Upper lobe of left lung (tissue), 6 donors: Measurements from ENCODE around the gene SRCIN1. TPM values are rescaled to one million over a fixed set of nuclear protein-coding genes. Genes with fewer than 3 reads are reported as not detected.

Source experiments
- ATAC-seq, 2 donors: fragments of 200-7000 bp; cut with Tn5 transposase; one replicate each; pipeline ENCODE4 v1.9.1; 2022; ENCODE audit warnings: mild to moderate bottlenecking in 2 of 2, moderate library complexity in 2 of 2; ENCODE audit not compliant: low FRiP score in 2 of 2
- DNase-seq, 2 donors: peaks; one replicate each; pipeline ENCODE4 v3.0.0-alpha.2; 2019 to 2020
- H3K27ac ChIP-seq, 4 donors: fragments of 200-600 bp; sonication (generic); one replicate each; pipeline ENCODE4 v1.5.1; 2016 to 2019
- H3K27me3 ChIP-seq, 4 donors: fragments of 200-600 bp; sonication (generic); one replicate each; pipeline ENCODE4 v1.5.1; 2017 to 2019
- H3K36me3 ChIP-seq, 4 donors: fragments of 200-600 bp; sonication (generic); one replicate each; pipeline ENCODE4 v1.5.1; 2016 to 2019
- H3K4me1 ChIP-seq, 4 donors: fragments of 200-600 bp; sonication (generic); one replicate each; pipeline ENCODE4 v1.5.1; 2018 to 2019
- H3K4me3 ChIP-seq, 4 donors: fragments of 200-600 bp; sonication (generic); one replicate each; pipeline ENCODE4 v1.5.1; 2017 to 2019; ENCODE audit warnings: mild to moderate bottlenecking in 2 of 4, moderate library complexity in 1 of 4
- H3K9me3 ChIP-seq, 4 donors: fragments of 200-600 bp; sonication (generic); one replicate each; pipeline ENCODE4 v1.5.1; 2018 to 2019
- EP300 ChIP-seq, 4 donors: sonication (generic); formaldehyde crosslinking; IDR thresholded peaks; one replicate each; pipeline ENCODE4 v1.5.1; 2017; ENCODE audit warnings: antibody characterized with exemption in 4 of 4, control low read depth in 2 of 4
- POLR2A ChIP-seq, 4 donors: fragments of 450-650 bp; IDR thresholded peaks; one replicate each; pipeline ENCODE4 v1.5.1; 2016 to 2017; ENCODE audit warnings: antibody characterized with exemption in 4 of 4, mild to moderate bottlenecking in 2 of 4
- POLR2AphosphoS5 ChIP-seq, 2 donors: sonication (generic); formaldehyde crosslinking; IDR thresholded peaks; one replicate each; pipeline ENCODE4 v1.5.1; 2017; ENCODE audit warnings: antibody characterized with exemption in 2 of 2
- WGBS, 2 donors: methylation state at CpG; one replicate each; pipeline ENCODE4 v1.1.5; 2017 to 2018; 5-methylcytosine and 5-hydroxymethylcytosine counted together
- total RNA-seq, 6 donors: library from RNA; depleted of rRNA in 4 of 6; stranded (reverse); fragments of >200 nt in 4 of 6; gene quantifications; one replicate each; pipeline versions ENCODE4 v1.1.0 to v1.2.1, GENCODE V29; 2016 to 2021
- TF ChIP-seq, protein P1 (sequence below), 6 experiments: fragments of 450-650 bp in 4 of 6; fragments of 200-600 bp in 2 of 6; sonication (generic) in 2 of 6; IDR thresholded peaks; one replicate each; pipeline ENCODE4 v1.5.1; 2016 to 2019; ENCODE audit warnings: antibody characterized with exemption in 6 of 6
- donor health status: DM: no; HTN: no; CAD: no; lungs with moderate emphysema.
- donor health status: DM: no; HTN: yes; CAD: no; lungs with severe emphysema.

SRCIN1 gene
- total RNA-seq, 6 donors from 2014 or later, result 1.6 to 16.6 (median 5.6) TPM

DNA sequence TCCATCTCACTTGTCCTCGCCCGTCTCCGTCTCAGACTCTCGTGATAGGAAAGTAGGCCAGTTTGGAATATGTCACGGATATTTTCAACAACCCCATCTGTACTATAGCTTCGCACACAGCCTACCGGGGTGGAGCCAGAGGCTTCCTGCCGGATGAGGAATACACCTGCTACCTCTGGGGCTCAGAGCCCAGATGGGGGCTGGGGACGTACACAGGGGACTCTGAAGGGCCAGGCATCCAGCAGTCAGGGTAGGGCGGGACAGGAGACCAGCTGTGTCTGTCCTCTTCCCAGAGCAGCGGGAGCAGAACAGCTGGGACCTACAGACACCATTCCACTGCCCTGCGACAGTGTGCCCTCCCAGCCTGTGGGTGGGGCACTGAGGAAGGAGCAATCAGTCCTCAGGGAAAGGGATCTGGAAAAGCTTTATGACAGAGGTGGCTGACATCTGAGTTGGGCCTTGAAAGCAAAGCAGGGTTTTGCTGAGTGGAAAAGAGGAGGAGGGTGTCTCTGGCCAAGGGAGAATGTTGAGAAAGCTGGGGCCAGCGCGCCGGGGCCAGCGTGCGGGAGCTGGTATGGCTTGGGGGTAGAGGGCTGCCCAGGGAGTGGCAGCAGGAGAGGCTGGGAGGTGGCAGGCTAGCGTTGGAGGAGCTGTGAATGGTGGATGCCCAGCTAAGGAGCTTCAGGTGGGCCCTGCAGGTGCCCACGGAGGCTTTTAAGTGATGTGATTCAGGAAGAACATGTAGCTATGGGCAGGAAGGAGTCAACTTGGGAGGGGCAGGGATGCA is 11.5 kb upstream of the SRCIN1 start:
- DNase-seq, result no peak
- no peak for ATAC-seq
- no peak overlapping the region for H3K4me3 ChIP-seq
- no peak overlapping the region for H3K27ac ChIP-seq
- TF ChIP-seq POLR2AphosphoS5 (IDR thresholded peaks at IDR 0.05) (no peak), POLR2A (IDR thresholded peaks at IDR 0.05) (no peak), EP300 (IDR thresholded peaks at IDR 0.05) (no peak)
- TF ChIP-seq, protein P1, sequence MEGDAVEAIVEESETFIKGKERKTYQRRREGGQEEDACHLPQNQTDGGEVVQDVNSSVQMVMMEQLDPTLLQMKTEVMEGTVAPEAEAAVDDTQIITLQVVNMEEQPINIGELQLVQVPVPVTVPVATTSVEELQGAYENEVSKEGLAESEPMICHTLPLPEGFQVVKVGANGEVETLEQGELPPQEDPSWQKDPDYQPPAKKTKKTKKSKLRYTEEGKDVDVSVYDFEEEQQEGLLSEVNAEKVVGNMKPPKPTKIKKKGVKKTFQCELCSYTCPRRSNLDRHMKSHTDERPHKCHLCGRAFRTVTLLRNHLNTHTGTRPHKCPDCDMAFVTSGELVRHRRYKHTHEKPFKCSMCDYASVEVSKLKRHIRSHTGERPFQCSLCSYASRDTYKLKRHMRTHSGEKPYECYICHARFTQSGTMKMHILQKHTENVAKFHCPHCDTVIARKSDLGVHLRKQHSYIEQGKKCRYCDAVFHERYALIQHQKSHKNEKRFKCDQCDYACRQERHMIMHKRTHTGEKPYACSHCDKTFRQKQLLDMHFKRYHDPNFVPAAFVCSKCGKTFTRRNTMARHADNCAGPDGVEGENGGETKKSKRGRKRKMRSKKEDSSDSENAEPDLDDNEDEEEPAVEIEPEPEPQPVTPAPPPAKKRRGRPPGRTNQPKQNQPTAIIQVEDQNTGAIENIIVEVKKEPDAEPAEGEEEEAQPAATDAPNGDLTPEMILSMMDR (IDR thresholded peaks at IDR 0.05), result no peak
- H3K27me3 ChIP-seq, result no peaks in the 10 kb centered on the region
- H3K4me1 ChIP-seq, result no peaks in the 10 kb centered on the region
- H3K9me3 ChIP-seq, result no peaks in the 10 kb centered on the region
- H3K36me3 ChIP-seq, result no peaks in the 10 kb centered on the region
- 85 to 90% methylated on average over 17 to 19 of the region's 19 CpGs for WGBS, 2 donors

DNA sequence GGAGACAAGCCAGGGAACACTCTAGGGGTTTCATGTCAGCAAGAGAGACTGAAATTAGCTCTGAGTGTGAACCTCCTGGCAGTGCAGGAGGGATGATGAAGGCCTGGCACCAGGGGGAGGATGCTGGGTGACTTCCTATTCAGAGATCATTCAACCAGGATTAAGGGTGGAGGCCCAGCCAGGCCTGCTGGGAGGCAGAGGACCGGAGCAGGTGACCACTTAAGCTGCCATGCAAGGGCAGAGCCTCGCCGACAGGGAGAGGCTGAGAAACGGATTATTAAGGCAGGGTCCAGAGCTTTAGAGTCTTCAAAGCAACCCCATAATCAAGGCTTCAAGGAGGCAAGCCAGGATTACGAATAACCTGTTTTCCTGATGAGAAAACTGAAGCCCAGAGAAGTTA is 10.6 kb upstream of the SRCIN1 start:
- Histone ChIP-seq H3K27me3 (no peaks in the 10 kb centered on the region), H3K4me1 (no peaks in the 10 kb centered on the region), H3K9me3 (no peaks in the 10 kb centered on the region), H3K27ac (no peak overlapping the region), H3K36me3 (no peaks in the 10 kb centered on the region), H3K4me3 (no peak overlapping the region)
- TF ChIP-seq EP300 (IDR thresholded peaks at IDR 0.05), result no peak
- DNase-seq (no peak), ATAC-seq (no peak)
- 78 to 84% methylated on average over 5 of the region's 5 CpGs for WGBS, 2 donors

DNA sequence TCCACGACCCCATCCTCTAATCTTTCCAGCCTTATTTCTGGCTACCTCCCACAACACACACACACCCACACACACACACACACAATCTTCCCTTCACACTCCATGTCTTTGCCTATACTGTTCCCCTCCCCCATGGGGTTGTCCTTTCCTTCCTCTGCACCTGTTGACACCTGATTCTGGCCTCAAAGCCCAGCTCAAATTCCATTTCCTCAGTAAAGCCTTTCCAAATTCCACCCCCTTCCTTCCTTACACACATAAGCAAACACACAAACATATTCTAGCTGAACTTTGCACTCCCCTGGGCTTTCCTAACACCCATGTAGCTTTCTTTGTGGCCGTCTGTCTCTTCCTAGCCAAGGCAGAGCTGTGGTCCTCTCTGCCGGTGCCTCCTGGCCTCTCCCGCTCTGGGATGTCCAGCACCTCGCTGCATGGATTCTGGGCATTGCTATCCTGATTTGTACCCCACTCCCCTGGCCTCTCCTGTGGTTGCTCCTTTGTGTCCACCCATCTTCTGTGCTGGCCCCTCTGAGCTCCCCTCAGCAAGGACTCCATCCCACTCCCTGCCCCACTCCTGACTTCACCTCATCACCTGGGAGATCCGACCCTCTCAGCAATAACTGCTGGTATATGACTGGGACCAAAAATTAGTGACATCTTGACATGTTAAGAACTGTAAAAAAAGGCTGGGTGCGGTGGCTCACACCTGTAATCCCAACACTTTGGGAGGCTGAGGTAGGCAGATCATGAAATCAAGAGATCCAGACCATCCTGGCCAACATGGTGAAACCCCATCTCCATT is 8.4 kb upstream of the SRCIN1 start:
- no peak overlapping the region for H3K27ac ChIP-seq
- H3K4me3 ChIP-seq, result no peak overlapping the region
- no peak for ATAC-seq
- DNase-seq, result no peak
- no peaks in the 10 kb centered on the region for H3K4me1 ChIP-seq
- no peaks in the 10 kb centered on the region for H3K9me3 ChIP-seq
- WGBS, 2 donors, result 77 to 82% methylated on average over 7 of the region's 7 CpGs
- no peaks in the 10 kb centered on the region for H3K36me3 ChIP-seq
- peaks cover 0 to 4% (median 2%) of the 10 kb centered on the region in 4 donors for H3K27me3 ChIP-seq
- TF ChIP-seq, protein P1 (IDR thresholded peaks at IDR 0.05), result no peak
- no peak for TF ChIP-seq EP300 (IDR thresholded peaks at IDR 0.05)

DNA sequence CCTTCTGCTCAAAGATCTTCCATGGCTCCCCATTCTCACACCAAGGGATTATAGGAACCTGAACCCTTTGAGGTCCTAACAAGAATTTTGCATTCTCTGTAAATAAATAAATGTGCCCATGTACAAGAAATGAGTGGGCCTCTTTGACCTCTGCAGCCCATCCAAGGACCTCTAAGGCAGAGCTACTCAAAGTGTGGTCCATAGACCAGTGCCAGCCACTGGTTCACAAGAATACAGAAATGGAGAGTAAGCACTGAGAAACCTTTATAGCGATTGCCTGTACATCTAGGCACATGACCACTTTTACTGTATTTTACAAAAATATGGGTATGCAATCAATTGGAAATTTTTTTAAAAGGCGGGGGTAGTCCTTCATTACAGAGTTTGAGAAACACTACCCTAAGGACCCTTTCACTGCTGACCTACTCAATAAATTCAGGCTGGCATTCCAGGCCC is 7.8 kb upstream of the SRCIN1 start:
- Histone ChIP-seq H3K4me3 (no peak overlapping the region), H3K36me3 (no peaks in the 10 kb centered on the region), H3K27me3 (peaks cover 0 to 10% (median 5%) of the 10 kb centered on the region in 4 donors), H3K9me3 (no peaks in the 10 kb centered on the region), H3K4me1 (no peaks in the 10 kb centered on the region), H3K27ac (no peak overlapping the region)
- TF ChIP-seq, protein P1 (IDR thresholded peaks at IDR 0.05), result no peak
- TF ChIP-seq POLR2A (IDR thresholded peaks at IDR 0.05) (no peak), EP300 (IDR thresholded peaks at IDR 0.05) (no peak), POLR2AphosphoS5 (IDR thresholded peaks at IDR 0.05) (no peak)
- 83 to 88% methylated on average over 2 of the region's 2 CpGs for WGBS, 2 donors
- DNase-seq (no peak), ATAC-seq (no peak)

DNA sequence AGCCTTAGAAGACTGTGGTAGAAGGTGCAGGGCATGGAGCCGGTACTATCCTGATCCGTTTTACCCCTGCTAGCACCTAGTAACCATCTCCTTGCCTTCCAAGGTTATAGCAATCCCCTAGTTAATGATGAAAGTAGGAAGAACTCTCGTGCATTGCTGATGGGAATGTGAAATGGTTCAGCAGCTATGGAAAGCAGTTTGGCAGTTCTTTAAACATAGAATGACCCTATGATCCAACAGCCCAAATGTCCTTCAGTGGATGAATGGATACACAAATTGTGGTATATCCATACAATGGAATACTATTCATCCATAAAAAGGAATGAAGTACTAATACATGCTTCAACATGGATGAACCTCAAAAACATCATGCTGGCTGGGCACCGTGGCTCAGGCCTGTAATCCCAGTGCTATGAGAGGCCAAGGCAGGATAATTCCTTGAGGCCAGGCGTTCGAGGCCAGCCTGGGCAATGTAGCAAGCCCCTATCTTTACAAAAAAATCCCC is 6.2 kb upstream of the SRCIN1 start:
- no peaks in the 10 kb centered on the region for H3K9me3 ChIP-seq
- peaks cover 0 to 23% (median 15%) of the 10 kb centered on the region in 4 donors for H3K27me3 ChIP-seq
- TF ChIP-seq POLR2AphosphoS5 (IDR thresholded peaks at IDR 0.05) (no peak), EP300 (IDR thresholded peaks at IDR 0.05) (no peak), POLR2A (IDR thresholded peaks at IDR 0.05) (no peak)
- TF ChIP-seq, protein P1 (IDR thresholded peaks at IDR 0.05), result no peak

More for the DNA sequence above, 6.2 kb upstream of the SRCIN1 start:
- Histone ChIP-seq H3K4me1 (peaks cover 0 to 3% (median 2%) of the 10 kb centered on the region in 4 donors), H3K4me3 (no peak overlapping the region), H3K27ac (no peak overlapping the region), H3K36me3 (no peaks in the 10 kb centered on the region)
- ATAC-seq, result no peak
- 90 to 95% methylated on average over 6 of the region's 6 CpGs for WGBS, 2 donors
- DNase-seq, result no peak
